Panc1 (cell line): ENCODE measurements around the gene TOX3.

Experiments used
- POLR2AphosphoS5 ChIP-seq: IDR thresholded peaks from 2 replicates; pipeline ENCODE4 v1.6.1; 2012; ENCODE audit warnings: mild to moderate bottlenecking, low read depth, low read length, moderate library complexity
- SIN3A ChIP-seq: IDR thresholded peaks from 2 replicates; pipeline ENCODE4 v1.6.1; 2012; ENCODE audit warnings: low read depth, mild to moderate bottlenecking, low read length, moderate library complexity, borderline replicate concordance; ENCODE audit not compliant: insufficient read depth
- TCF7L2 ChIP-seq: IDR thresholded peaks from 2 replicates; pipeline ENCODE4 v1.6.1; 2011; ENCODE audit warnings: mild to moderate bottlenecking, low read depth, low read length, inconsistent platforms
- TF ChIP-seq, protein P1 (sequence below), 2 experiments: IDR thresholded peaks; 2 replicates each; pipeline ENCODE4 v1.6.1; 2011 to 2012; ENCODE audit warnings: low read depth in 2 of 2, control low read depth in 1 of 2, low read length in 1 of 2, mild to moderate bottlenecking in 1 of 2, moderate library complexity in 1 of 2; ENCODE audit not compliant: insufficient read depth in 1 of 2
- TF ChIP-seq, protein P2 (sequence below): fragments of 450-650 bp; IDR thresholded peaks from 2 replicates; pipeline ENCODE4 v1.5.1; 2017; ENCODE audit warnings: mild to moderate bottlenecking

DNA sequence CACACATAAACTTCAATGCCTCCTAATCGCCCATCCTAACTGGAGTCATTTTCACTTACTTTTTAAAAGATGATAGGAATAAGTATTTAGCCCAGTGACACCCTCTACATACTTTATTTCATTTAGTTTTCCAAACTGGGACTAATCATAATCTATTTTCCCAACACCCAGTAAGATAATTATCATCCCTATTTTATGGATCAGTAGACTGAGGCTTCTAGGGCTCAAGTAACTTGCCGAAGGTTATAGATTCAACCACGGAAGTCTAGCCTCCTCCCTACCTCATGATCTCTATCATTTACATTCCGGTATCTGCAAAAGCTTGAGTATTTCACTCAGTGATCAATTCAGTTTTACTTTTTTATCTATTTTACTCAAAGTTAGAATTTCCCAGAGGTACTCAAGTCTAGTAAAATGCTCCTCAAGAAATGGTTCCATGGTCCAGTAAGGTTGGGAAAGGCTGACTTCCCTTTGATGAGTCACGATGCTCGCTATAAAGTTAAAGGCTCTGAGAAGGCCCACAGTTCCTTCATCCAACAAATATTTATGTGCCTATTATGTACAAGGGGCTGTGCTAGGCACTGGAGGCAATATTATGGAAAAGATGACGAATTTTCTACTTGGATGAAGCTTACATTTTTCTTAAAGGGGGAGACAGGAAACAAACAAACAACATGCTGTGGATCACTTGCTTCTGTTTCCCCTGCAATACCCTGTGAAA lies 75.1 kb downstream of the TOX3 start:
- TF ChIP-seq, protein P1, sequence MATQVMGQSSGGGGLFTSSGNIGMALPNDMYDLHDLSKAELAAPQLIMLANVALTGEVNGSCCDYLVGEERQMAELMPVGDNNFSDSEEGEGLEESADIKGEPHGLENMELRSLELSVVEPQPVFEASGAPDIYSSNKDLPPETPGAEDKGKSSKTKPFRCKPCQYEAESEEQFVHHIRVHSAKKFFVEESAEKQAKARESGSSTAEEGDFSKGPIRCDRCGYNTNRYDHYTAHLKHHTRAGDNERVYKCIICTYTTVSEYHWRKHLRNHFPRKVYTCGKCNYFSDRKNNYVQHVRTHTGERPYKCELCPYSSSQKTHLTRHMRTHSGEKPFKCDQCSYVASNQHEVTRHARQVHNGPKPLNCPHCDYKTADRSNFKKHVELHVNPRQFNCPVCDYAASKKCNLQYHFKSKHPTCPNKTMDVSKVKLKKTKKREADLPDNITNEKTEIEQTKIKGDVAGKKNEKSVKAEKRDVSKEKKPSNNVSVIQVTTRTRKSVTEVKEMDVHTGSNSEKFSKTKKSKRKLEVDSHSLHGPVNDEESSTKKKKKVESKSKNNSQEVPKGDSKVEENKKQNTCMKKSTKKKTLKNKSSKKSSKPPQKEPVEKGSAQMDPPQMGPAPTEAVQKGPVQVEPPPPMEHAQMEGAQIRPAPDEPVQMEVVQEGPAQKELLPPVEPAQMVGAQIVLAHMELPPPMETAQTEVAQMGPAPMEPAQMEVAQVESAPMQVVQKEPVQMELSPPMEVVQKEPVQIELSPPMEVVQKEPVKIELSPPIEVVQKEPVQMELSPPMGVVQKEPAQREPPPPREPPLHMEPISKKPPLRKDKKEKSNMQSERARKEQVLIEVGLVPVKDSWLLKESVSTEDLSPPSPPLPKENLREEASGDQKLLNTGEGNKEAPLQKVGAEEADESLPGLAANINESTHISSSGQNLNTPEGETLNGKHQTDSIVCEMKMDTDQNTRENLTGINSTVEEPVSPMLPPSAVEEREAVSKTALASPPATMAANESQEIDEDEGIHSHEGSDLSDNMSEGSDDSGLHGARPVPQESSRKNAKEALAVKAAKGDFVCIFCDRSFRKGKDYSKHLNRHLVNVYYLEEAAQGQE (IDR thresholded peaks at IDR 0.05; ENCODE audit: insufficient read depth in 1 of 2, low read depth in 2 of 2, low read length in 1 of 2): no peak
- TF ChIP-seq SIN3A (no peak), POLR2AphosphoS5 (no peak), TCF7L2 (no peak)
- TF ChIP-seq, protein P2, sequence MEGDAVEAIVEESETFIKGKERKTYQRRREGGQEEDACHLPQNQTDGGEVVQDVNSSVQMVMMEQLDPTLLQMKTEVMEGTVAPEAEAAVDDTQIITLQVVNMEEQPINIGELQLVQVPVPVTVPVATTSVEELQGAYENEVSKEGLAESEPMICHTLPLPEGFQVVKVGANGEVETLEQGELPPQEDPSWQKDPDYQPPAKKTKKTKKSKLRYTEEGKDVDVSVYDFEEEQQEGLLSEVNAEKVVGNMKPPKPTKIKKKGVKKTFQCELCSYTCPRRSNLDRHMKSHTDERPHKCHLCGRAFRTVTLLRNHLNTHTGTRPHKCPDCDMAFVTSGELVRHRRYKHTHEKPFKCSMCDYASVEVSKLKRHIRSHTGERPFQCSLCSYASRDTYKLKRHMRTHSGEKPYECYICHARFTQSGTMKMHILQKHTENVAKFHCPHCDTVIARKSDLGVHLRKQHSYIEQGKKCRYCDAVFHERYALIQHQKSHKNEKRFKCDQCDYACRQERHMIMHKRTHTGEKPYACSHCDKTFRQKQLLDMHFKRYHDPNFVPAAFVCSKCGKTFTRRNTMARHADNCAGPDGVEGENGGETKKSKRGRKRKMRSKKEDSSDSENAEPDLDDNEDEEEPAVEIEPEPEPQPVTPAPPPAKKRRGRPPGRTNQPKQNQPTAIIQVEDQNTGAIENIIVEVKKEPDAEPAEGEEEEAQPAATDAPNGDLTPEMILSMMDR: no peak
